SK-N-SH treated with all-trans-retinoic acid at 6 μM for 48 hours (cell line): ENCODE results near the gene THAP8.

Experiments used
- ARNTL ChIP-seq: fragments of 450-650 bp; formaldehyde crosslinking; IDR thresholded peaks from 2 replicates; pipeline ENCODE4 v1.5.0; 2020; ENCODE audit warnings: low read depth, mild to moderate bottlenecking, moderate library complexity, borderline replicate concordance
- CSDC2 ChIP-seq: fragments of 250-450 bp; sonication (Bioruptor Pico); IDR thresholded peaks from 2 replicates; pipeline ENCODE4 v1.5.0; 2020; ENCODE audit warnings: mild to moderate bottlenecking, moderate library complexity
- ISL1 ChIP-seq: fragments of 250-450 bp; sonication (Bioruptor Pico); IDR thresholded peaks from 2 replicates; pipeline ENCODE4 v2.1.2; 2022; ENCODE audit warnings: mild to moderate bottlenecking, moderate library complexity
- RARB ChIP-seq: fragments of 250-450 bp; sonication (Bioruptor Pico); IDR thresholded peaks from 2 replicates; pipeline ENCODE4 v1.8.0; 2021; ENCODE audit warnings: mild to moderate bottlenecking, moderate library complexity
- SNAI2 ChIP-seq: fragments of 250-450 bp; sonication (Bioruptor Pico); IDR thresholded peaks from 2 replicates; pipeline ENCODE4 v1.5.0; 2020; ENCODE audit warnings: mild to moderate bottlenecking, moderate library complexity
- TOX ChIP-seq: fragments of 250-450 bp; sonication (Bioruptor Pico); IDR thresholded peaks from 2 replicates; pipeline ENCODE4 v1.8.0; 2021; ENCODE audit warnings: mild to moderate bottlenecking, moderate library complexity, borderline replicate concordance
- ZC3H10 ChIP-seq: fragments of 250-450 bp; sonication (Bioruptor Pico); IDR thresholded peaks from 2 replicates; pipeline ENCODE4 v1.5.1; 2021; ENCODE audit warnings: mild to moderate bottlenecking, moderate library complexity
- ZNF8 ChIP-seq: fragments of 450-650 bp; formaldehyde crosslinking; IDR thresholded peaks from 2 replicates; pipeline ENCODE4 v1.5.0; 2020; ENCODE audit warnings: mild to moderate bottlenecking, moderate library complexity
- TF ChIP-seq, protein P1 (sequence below): fragments of 250-450 bp; sonication (Bioruptor Pico); IDR thresholded peaks from 2 replicates; pipeline ENCODE4 v1.5.0; 2020; ENCODE audit warnings: mild to moderate bottlenecking, moderate library complexity

DNA sequence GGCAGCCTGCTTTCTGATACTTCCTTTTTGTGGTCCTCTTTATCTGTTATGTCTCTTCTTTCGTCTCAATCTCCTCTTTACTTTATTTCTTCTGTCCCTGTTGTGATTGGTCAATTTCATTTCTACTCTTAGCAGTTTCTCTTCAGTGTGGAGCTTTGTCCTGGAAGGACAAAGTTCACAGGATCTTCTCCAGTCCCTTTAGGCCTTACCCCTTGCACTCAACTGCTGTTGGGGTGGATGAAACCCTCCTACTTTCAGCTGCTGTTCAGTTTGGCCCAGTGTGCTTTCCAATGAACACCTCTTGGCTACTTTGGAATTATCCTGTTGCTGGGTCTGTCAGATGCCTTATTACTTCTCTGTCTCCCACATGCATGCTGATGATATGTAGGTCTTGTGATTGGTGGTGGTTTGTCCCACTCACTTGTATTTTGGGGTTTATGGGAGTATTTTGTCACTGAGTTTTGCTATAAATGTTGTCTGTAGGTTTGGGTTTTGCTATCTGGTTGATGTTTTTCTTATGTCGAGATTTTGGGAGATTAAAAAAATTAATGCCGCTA, 25.4 kb upstream of the THAP8 start:
- TF ChIP-seq RARB (CRISPR knock-in tag) (no peak), CSDC2 (CRISPR knock-in tag) (no peak), ARNTL (CRISPR knock-in tag) (no peak), SNAI2 (CRISPR knock-in tag) (no peak), ISL1 (no peak), ZC3H10 (CRISPR knock-in tag) (no peak), TOX (CRISPR knock-in tag) (no peak), ZNF8 (no peak)
- TF ChIP-seq, protein P1, sequence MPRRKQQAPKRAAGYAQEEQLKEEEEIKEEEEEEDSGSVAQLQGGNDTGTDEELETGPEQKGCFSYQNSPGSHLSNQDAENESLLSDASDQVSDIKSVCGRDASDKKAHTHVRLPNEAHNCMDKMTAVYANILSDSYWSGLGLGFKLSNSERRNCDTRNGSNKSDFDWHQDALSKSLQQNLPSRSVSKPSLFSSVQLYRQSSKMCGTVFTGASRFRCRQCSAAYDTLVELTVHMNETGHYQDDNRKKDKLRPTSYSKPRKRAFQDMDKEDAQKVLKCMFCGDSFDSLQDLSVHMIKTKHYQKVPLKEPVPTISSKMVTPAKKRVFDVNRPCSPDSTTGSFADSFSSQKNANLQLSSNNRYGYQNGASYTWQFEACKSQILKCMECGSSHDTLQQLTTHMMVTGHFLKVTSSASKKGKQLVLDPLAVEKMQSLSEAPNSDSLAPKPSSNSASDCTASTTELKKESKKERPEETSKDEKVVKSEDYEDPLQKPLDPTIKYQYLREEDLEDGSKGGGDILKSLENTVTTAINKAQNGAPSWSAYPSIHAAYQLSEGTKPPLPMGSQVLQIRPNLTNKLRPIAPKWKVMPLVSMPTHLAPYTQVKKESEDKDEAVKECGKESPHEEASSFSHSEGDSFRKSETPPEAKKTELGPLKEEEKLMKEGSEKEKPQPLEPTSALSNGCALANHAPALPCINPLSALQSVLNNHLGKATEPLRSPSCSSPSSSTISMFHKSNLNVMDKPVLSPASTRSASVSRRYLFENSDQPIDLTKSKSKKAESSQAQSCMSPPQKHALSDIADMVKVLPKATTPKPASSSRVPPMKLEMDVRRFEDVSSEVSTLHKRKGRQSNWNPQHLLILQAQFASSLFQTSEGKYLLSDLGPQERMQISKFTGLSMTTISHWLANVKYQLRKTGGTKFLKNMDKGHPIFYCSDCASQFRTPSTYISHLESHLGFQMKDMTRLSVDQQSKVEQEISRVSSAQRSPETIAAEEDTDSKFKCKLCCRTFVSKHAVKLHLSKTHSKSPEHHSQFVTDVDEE (CRISPR knock-in tag), result no peak
